Measurements from ENCODE around the gene KIAA1614.
"Not testable (repeated sequence)": the region's sequence is repeated elsewhere in the genome, so short reads cannot be mapped to it uniquely, and the experiment has no call there.

The KIAA1614 gene

DNA sequence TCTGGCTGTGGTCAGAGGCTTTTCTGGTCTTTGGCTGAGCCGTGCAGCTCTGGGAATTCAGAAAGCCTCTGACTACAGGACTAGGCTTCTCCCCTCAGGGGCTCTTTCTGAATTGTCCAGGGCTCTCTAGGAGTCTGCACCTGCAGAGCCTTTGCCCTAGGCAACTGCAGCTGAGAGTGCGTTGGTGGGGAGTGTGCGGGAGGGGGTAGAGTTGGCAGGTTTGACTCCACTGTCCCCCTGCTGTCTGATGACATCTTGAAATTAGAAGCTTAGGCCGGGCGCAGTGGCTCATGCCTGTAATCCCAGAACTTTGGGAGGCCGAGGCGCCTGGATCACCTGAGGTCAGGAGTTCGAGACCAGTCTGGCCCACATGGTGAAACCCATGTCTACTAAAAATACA lies 32.9 kb downstream of the KIAA1614 start:
- FAIRE-seq, result no peak

DNA sequence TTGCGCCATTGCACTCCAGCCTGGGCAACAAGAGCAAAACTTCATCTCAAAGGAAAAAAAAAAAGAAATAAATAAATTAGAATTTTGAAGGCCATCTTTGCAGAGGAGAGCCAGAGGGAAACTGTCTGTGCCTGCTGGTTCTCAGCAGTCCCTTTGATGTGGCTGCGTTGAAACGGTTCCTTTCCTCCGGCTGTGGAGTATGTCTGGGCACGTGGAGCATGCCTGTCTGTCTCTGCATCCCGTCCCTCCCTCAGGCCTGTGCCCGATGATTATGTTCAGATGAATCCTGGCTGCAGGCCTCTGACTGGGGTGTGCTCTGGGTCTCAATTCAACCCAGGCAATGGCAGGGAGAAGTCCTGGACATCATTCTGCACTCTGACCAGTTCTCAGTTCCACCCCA lies 33.4 kb downstream of the KIAA1614 start:
- no peak for FAIRE-seq

DNA sequence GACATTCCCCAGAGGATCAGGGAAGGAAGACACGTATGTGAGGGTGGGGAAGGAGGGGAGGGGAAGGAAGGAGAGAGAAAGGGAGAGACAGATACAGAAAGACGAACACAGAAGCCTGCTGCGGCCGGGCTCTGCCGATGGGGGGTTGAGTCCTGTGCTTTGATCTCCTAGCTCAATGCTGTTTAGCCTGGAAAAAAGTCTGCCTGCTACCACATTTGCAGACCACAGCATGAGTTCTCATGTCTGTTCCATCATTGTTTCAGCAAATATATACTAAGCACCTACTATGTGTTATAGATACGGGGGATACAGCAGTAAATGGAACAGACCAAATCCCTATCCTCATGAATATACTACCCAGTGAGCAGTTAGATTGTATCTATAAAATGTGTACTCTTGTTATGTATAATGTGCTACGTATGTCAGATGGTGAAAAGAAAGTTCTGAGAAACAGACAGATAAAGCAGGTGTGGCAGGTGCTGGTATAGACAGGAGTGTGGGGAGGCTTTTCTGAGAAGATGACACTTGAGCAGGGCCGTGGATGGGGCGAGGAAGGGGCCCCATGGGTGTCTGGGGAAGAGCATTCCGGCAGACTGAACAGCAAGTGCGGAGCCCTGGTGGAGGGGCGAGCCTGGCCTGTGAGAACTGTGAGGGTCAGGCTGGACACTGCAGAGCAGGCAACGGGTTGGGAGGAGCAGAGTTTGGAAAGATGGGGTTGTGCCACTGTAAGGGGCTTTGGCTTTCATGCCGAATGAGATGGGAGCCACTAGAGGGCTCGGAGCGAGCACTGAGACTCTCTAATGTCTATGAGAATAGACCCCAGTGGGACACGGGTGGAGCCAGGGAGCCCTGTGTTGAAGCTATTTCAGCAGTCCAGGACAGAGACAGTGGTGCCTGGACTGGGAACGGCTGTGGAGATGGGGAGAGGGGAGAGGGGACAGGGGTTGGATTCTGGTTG lies 34.1 kb downstream of the KIAA1614 start:
- FAIRE-seq, result no peak

DNA sequence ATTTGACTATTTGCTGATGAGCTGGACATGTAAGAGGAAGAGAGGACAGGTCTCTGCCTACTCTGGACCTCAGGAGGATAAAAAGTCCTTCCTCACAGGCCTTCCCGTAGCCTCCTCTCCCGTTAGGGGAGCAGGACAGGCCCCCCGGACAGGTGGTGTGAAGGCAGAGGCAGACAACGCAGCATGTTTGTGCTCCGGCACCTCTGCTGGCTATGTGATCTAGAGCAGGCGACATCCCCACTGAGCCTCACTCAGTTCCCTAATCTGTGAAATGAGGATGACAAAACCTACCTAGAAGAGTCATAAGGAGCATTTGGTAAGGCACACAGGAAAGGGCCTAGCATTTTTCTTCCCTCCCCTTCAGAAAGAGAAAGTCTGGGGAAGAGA lies 34.8 kb downstream of the KIAA1614 start:
- no peak for FAIRE-seq

DNA sequence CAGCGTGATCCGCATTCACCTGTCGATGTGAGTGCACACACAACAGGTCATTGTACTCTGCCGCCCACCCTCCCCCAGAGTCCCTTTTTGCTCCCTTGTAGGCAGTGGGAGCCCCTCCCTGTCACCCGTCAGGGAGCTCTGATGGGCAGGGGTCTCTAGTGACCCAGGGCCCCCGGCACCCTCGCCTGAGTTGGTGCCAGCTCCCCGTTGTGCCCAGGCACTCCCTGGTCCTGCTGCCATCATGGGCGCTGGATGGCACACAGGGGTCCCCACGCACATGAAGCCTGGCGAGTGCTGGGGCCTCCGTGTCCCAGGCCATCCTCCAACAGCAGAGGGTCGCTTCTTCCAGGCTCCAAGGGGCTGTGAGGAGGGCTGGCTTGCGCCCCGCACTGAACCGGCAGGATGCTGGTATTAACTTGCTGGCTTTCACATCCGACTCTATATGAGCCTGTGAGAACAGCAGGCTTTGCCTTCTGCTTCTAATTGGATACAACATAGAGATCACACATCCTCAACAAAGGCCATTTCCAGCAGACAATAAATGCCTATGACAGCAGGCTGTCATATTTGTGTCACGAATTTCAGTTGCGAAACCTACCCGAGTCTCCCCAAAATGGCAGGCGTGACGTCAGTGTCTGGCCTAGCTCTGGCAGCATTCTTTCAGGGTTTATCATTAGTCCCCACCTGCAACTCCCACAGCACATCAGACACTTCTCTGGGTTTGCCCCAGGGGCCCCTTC lies 35.4 kb downstream of the KIAA1614 start:
- no peak for FAIRE-seq

DNA sequence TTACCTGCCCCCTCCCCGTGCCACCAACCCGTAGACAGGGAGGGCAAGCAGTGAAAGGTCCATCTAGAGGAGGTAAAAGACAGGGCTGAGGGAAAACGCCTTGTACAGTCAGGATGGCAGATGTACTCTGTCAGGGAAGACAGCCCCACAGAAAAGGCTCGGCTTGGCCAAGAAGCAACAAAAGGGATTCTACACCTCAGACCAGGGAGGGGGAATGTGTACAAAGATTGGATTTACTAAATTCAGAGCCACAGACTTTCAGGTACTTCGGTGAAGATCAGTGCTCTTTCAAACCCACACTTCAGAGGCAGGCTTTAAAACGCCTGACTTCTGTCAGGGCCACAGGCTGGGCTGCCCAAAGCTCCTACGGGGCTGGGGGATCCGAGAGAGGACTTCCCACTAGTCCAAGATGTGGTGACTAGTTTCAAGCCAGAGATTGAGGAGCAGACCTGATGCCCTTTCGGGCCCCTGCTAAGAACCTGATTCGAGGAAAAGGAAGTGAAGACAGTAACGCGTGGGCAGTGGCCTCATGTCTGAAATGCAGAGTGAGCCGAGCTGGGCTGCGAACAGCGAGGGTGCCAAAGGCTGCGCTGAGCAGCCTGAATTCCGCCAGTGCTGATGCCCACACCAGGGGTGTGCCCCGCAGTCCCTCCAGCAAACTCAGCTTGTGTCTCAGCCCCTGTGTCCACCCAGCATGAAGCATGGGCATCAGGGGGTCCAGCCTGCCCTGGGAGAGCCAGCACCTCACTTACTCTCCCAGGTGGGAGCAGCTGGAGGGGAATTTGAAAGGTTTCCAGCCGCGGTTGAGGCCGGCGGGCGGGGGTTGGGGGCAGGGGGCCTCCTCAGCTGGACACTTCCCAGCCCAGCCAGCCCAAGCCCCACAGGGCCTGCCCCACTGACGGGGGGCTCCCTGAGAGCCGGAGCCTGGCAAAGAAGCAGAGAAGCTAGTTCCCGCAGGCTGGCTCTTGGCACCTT lies 36.2 kb downstream of the KIAA1614 start:
- no peak for FAIRE-seq

DNA sequence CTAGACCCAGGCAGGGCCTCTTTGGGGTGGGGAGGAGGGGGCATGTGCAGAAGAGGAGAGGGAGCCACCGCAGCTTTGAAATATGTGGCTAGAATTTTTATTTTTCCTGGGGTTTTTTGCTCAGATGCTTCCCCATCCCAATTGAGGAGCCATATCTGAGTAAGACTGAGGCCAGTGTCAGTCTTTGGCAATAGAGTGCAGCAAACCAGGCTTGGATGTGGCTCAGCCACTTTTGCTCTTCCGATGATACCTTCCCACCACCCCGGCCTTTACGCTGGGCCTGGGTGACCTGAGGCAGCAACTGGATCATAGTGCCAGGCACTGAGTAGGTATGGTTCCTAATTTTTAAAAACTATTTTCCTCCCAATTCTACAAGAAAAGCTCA lies 36.9 kb downstream of the KIAA1614 start:
- FAIRE-seq, result no peak

DNA sequence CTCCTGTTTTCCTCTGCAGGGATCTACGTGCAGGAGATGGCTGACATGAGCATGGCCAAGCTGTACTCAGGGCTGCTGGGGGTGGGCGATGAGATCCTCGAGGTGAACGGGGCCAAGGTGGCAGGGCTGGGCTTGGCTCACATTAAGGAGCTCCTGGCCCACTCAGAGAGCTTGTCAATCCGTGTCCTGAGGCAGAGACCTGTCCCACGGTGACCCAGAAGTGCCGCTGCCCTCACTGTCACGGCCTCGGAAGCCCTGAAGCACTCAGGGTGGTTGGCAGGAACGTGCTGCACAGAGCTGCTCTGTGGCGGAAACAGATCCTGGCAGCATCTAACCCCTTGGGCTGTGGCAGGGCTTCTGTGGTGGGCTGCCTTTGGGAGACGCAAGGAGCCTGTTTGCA lies 37.6 kb downstream of the KIAA1614 start:
- FAIRE-seq, result no peak

DNA sequence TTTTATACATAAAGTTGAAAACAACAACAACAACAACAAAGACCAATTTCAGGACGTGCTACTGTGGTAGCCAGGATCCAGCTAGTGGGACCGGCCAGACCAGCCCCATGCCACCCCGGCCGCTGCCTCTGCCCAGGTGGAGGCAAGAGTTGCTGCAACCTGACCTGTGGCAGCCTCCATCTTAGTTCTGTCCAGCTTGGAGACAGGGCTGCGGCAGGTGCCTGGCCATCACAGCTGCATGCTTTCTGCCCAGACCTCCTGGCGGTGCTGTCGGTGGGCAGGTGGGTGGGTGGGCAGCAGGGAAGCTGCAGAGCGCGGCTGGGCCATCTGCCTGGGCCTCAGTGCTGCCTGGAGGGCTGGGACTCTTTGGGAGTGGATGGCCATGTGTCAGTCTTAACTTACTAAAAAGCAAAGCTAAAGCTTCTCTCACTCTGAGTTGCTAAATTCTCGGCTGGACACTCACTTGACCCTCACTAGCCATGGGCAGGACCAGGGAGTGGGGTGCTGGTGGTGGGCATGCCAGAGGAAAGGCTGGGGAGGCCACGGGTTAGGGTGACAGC lies 38.6 kb downstream of the KIAA1614 start:
- no peak for FAIRE-seq

DNA sequence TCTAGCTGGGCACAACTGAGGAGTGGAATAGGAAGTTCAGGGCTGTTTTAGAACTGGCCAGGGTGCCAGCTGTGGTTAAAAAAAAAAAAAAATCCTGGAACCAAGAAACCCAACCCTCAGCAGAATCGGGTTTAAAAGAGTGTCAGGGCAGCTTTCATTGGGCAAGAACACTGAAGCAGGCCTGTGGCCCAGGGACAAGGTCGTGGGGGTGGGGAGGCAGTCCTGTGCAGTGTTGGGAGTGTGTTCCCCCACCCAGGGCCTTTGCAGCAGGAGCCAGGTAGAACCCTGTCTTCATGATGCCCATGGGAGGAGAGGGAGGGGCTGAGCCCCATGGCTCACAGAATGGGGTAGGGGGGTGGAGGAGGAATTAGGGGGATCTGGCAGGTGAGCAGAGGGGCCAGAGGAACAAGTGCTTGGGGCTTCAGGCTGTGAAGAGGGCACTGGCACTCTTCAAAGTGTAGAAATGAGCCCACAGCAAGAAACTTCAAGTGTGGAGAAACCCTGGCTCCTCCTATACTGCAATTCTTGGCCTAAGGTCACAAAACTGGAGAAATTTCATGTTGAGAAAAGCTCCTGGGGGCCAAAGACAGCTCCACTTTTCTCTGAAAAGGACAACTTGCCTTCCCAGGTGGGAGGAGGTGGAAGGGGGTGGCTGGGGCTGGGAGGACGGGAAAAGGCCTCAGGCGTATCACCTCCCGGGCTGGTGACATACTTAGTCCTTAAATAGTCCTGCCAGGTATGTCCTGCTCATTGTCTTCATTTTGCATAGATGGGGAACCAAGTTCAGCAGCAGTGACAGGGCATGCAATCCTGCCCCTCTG lies 39.3 kb downstream of the KIAA1614 start:
- FAIRE-seq, result no peak

DNA sequence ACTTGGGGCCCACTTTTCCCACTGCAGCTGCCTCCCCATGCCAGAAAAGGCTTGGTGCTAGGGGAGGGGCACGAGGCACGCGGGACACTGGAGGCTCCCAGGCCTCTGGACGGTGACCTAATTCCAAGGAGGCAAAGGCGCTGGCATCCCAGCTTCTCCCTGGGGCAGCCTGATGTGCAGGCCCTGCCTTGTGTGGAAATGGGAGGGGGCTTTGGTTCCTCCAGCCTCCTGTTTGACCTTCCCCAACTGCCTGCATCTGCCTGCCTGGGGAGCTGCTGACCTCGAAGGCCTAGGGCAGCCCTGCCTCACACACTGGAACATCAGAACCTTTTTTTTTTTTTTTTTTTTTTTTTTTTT lies 39.9 kb downstream of the KIAA1614 start:
- FAIRE-seq, result no peak

DNA sequence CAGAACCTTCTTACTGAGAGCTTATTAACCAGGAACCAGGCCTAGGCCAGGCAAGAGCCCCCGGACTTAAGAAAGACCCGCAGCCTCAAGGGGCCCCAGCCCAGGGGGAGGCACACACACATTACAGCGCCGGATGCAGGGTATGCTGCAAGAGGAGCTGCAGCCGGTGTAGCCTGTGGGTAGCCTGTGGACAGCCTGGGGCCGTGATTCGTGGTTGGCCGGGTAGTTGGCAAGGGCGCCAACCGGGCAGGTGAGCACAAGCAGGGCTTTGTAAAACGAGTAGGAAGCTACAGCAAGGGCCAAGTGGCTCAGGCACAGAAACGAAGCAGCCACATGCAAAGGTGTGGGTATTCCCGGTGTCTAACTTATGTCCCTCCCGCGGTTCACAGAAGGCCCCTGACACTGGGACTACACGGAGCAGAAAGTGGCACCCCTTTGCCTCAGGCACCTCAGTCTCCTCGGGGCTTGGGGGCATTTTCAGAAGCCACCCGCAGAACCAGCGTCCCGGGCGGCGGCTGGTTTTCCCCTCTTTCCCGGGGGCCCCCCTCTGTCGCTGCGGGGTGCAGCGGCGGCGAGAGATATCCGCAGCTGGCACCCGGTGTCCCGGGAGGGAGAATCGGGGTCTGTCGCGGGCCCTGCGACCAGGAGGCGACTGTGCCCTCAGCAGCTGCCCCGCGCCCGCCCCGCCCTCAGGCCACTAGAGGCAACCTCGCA lies 40.8 kb downstream of the KIAA1614 start:
- no peak for FAIRE-seq

DNA sequence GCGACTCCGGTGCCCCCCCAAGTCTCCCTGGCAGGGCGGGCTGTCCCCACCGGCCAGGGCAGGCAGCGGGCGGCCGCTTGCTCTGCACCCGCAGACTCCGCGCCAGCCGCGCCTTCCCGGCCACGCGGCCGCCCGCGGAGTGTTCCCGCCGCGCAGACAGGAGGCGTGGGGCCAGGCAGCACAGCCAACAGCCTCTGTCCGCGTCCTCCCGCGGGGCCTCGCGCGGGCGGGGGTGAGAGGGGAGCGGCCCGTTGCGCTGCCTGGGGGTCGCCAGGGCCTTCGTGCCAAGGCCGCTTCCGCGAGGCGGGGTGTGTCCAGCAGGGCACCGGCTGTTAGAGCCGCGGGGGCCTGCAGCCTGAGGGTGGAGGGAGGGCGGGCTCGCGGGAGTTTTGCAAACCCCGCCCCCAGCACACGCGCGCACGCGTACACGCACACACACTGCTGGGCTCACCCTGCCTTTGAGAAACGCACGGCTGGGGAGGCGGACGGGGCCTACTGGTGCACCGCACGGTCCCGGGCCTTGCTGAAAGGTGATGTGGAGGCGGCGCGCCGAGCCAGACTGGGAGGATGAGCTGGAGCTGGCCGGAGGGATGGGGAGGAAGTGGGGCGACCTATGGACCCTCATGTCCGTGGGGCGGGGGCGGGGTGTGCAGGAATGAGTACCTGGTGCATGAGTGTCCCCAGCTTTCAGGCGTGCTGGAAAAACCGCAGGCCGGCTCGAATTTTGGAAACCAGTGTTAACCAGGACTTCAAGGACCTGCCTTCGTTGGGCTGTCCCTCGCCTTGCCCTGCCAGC lies 41.5 kb downstream of the KIAA1614 start:
- FAIRE-seq, result no peak

DNA sequence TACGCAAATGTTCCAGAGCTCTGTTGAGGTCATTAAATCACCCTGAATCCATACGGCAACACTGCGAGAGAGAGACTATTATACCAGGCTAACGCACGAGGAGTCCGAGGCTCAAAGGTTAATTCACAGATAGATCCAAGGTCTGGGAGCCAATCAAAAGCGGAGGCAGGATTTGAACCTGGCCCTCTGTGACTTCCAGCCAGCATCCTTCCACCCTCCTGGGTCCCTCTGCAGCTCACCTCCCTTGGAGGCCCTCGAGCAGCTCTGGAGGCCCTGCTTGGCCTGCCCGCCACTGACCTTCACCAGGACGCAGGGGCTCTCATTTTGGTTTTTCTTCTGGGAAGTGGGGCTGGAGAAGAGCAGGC lies 42.1 kb downstream of the KIAA1614 start:
- FAIRE-seq, result no peak

DNA sequence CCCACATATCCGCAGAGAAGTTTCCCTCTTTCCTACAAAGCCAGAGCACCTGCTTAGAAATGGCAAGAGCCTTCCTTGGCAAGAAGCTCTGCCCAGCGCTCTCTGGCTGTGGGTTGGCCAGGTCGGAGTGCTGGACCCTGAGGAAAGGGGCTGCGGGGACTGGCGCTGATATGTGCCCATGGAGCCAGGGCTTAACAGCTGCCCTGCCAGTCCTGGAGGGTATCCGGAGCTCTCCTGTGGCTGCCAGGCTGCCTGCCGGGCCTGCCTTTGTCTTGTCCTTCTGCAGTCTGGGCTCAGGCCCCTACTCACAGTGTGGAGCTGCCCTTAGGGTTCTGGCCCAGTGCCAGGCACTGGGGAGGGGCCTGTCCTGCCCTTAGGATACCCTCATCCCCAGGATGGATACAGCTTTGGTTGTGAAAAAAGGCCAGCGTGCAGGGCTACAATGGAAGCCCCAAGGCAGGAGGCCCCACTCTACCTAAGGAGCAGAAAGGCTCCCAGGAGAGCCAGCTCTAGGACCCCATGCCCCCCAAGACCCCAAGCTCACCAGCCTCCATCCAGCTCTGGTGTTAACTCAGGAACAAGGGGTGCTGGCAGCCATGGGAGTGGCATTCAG lies 43.4 kb downstream of the KIAA1614 start:
- no peak for FAIRE-seq

DNA sequence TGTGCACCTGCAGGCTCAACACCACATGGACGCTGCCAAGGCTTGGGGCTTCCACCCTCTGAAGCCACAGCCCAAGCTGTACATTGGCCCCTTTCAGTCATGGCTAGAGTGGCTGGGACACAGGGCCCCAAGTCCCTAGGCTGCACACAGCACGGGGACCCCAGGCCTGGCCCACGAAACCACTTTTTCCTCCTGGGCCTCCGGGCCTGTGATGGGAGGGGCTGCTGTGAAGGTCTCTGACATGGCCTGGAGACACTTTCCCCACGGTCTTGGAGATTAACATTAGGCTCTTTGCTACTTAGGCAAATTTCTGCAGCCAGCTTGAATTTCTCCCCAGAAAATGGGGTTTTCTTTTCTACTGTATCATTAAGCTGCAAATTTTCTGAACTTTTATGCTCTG lies 46.9 kb downstream of the KIAA1614 start:
- FAIRE-seq, result not testable (repeated sequence)

DNA sequence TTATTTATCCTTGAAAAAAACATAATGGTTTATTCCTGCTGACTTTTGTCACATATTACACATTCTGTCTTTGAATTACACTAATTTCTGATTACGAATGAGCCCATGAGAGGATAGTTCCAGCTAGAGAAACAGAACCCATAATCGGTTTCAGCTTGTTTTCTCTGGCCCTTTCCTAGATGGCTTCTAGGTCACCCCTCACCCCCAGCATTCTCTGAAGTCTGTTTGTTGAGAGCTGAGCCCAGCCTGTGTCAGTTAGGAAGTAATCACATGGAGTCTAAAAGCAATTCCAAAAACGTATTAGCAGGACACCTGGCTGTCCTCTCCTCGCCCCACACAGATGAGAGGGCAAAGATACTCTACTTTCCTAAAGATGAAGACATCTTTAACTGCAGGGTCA lies 48.9 kb downstream of the KIAA1614 start:
- FAIRE-seq, result no peak

DNA sequence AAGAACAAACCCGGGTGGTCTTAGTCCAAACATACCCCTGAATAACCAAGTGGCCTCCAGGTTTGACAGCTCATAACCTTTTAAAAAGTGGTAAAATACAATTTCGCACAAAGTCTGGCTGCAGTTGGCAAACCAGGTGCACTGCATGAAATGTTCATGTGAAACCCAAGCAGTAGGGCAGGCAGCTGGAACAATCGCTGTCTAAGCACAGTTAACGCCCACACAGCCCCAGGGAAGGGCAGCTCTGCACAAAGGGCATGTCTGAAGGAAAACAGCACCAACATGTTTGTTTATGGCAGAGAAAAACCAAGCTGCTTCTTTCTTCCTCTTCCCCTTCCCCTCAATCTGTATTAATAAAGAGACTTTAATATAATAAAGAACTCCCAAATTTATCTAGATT lies 49.5 kb downstream of the KIAA1614 start:
- FAIRE-seq, result no peak

DNA sequence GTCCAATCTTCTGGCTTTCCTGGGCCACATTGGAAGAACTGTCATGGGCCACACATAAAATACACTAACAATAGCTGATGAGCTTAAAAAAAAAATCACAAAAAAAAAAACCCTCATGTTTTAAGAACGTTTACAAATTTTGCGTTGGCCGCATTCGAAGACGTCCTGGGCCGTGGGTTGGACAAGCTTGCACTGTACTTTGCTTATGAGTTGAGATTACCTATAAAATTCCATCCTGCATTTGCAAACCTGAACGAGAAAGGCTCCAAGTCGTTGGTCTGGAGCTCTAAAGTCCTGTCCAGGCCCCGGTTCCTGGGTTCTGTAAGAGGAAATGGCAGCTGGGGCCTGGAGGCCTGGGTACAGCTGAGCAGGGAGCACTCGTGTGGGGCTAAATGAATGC lies 51.4 kb downstream of the KIAA1614 start:
- no peak for FAIRE-seq

DNA sequence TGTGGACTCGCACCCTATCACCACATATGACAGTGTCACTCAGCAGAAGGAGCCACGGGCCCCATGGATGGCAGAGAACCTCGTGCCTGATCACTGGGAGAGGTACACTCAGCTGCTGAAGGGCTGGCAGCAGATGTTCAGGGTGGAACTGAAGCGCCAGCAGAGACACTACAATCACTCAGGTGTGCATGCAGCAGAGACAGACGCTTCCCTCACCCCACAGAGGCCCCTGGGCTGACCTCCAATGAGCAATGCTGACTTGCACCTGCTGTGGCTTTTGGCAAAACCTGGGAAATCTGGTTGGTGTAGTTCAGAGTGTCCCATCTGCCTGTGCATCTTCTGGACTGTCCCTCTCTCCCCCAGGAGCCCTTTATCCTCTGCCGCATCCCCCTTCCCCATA lies 51.9 kb downstream of the KIAA1614 start:
- FAIRE-seq, result no peak

Measured in TTC549 (cell line).